Gastrocnemius medialis (tissue), 4 donors: Measurements from ENCODE around the gene ACAP1. TPM values are rescaled to one million over a fixed set of nuclear protein-coding genes. Genes with fewer than 3 reads are reported as not detected.
"Not testable (repeated sequence)": the region's sequence is repeated elsewhere in the genome, so short reads cannot be mapped to it uniquely, and the experiment has no call there.

Experiments used
- ATAC-seq, 2 donors: fragments of 150-250 bp; one replicate each; pipeline ENCODE4 v1.9.1; 2016
- DNase-seq, 2 donors: peaks; one replicate each; pipeline ENCODE4 v3.0.0-alpha.2; 2019
- H3K27ac ChIP-seq, 4 donors: fragments of 200-600 bp; sonication (generic); 1 replicate in 1 of 4; 2 replicates in 3 of 4; pipeline ENCODE4 v1.5.1; 2016 to 2018; ENCODE audit warnings: mild to moderate bottlenecking in 2 of 4, moderate library complexity in 1 of 4
- H3K27me3 ChIP-seq, 3 donors: fragments of 200-600 bp; sonication (generic) in 2 of 3; 1 replicate in 1 of 3; 2 replicates in 2 of 3; pipeline versions ENCODE4 v1.5.1 to v1.6.0; 2016 to 2019; ENCODE audit warnings: mild to moderate bottlenecking in 1 of 3, moderate library complexity in 1 of 3
- H3K36me3 ChIP-seq, 2 donors: fragments of 200-600 bp; sonication (generic) in 1 of 2; one replicate each; pipeline ENCODE4 v1.5.1; 2017 to 2018
- H3K4me1 ChIP-seq, 2 donors: fragments of 200-600 bp; sonication (generic) in 1 of 2; one replicate each; pipeline ENCODE4 v1.5.1; 2016 to 2017; ENCODE audit warnings: mild to moderate bottlenecking in 2 of 2
- H3K4me3 ChIP-seq, 4 donors: fragments of 200-600 bp; sonication (generic) in 3 of 4; 1 replicate in 1 of 4; 2 replicates in 3 of 4; pipeline ENCODE4 v1.5.1; 2016 to 2019; ENCODE audit warnings: mild to moderate bottlenecking in 2 of 4
- H3K9me3 ChIP-seq, 3 donors: fragments of 200-600 bp; sonication (generic) in 2 of 3; 1 replicate in 1 of 3; 2 replicates in 2 of 3; pipeline ENCODE4 v1.5.1; 2016 to 2019
- CTCF ChIP-seq, 5 experiments: fragments of 450-650 bp in 3 of 5; fragments of 200-600 bp in 2 of 5; sonication (generic) in 2 of 5; IDR thresholded peaks in 4 of 5; conservative IDR thresholded peaks in 1 of 5; 1 replicate in 4 of 5; 2 replicates in 1 of 5; pipeline ENCODE4 v1.5.1; 2016 to 2019; ENCODE audit warnings: antibody characterized with exemption in 5 of 5, mild to moderate bottlenecking in 3 of 5, moderate library complexity in 3 of 5
- POLR2A ChIP-seq, 2 donors: fragments of 450-650 bp; IDR thresholded peaks; one replicate each; pipeline ENCODE4 v1.6.1; 2017; ENCODE audit warnings: antibody characterized with exemption in 2 of 2, mild to moderate bottlenecking in 2 of 2, moderate library complexity in 2 of 2
- in situ Hi-C, 4 donors: fragments of 200-750 bp; cut with MboI; loops; one replicate each; pipeline versions ENCODE4 v1.15.0 to v1.8.0; 2017; ENCODE audit warnings: low sequenced_read_pairs in 4 of 4
- intact Hi-C: fragments of 100-400 bp; cut with DNase I; formaldehyde crosslinking; loops from one replicate; pipeline ENCODE4 v1.15.1; 2023; ENCODE audit warnings: low total_unique reads
- total RNA-seq, 4 donors: library from RNA; depleted of rRNA; stranded (reverse); fragments of >200 nt; gene quantifications; one replicate each; pipeline versions ENCODE4 v1.1.0 to v1.2.3, GENCODE V29; 2016

Gene ACAP1
- total RNA-seq, 4 donors from 2014 or later = 0.22 to 16.3 (median 1.7) TPM

GRCh38 chr17:7329374-7329996, 6.8 kb upstream of the ACAP1 start:
- ATAC-seq (peak; percentile 87 to 88), DNase-seq (peak; percentile 97 to 99)
- Histone ChIP-seq H3K4me1 (peaks cover 15 to 24% of the 10 kb centered on the region in 2 donors), H3K27me3 (peaks cover 0 to 3% (median 2%) of the 10 kb centered on the region in 3 donors), H3K9me3 (no peaks in the 10 kb centered on the region), H3K36me3 (peaks cover 0 to 16% of the 10 kb centered on the region in 2 donors), H3K27ac (peak overlapping the region; percentile 94 to 99 (median 96)), H3K4me3 (peak overlapping the region; percentile 78 to 99 (median 93))
- intact Hi-C loops = loop anchor here (1.0 to 5.0 kb wide), 3 partner anchors 21 to 233 kb away; partner anchors contain the start of genes EIF5A and SENP3
- TF ChIP-seq CTCF (IDR thresholded peaks at IDR 0.05 in 4 of 5, conservative IDR thresholded peaks at IDR 0.05 in 1 of 5) (no peak), POLR2A (IDR thresholded peaks at IDR 0.05) (peak; percentile 87 to 92)
- in situ Hi-C loops = loop anchor here in 1 of 4 donors (25.0 kb wide), 1 partner anchor 292 kb away; the partner anchor contains the start of genes SLC16A11 and SLC16A13

- in situ Hi-C loops (loop anchor here in 1 of 4 donors (25.0 kb wide), 1 partner anchor 293 kb away; the partner anchor contains the start of genes SLC16A11 and SLC16A13), intact Hi-C loops (loop anchor here (1.0 to 5.0 kb wide), 3 partner anchors 20 to 232 kb away; partner anchors contain the start of genes EIF5A and SENP3)
- DNase-seq (peak; percentile 57 to 76), ATAC-seq (peak; percentile 65 to 70)
- Histone ChIP-seq H3K27ac (peak overlapping the region; percentile 94 to 99 (median 96)), H3K36me3 (peaks cover 0 to 10% of the 10 kb centered on the region in 2 donors), H3K4me1 (peaks cover 15 to 24% of the 10 kb centered on the region in 2 donors), H3K9me3 (no peaks in the 10 kb centered on the region), H3K27me3 (peaks cover under 1 to 8% (median 7%) of the 10 kb centered on the region in 3 donors), H3K4me3 (peak overlapping the region; percentile 78 to 99 (median 93))
- TF ChIP-seq CTCF (IDR thresholded peaks at IDR 0.05 in 4 of 5, conservative IDR thresholded peaks at IDR 0.05 in 1 of 5) (no peak), POLR2A (IDR thresholded peaks at IDR 0.05) (no peak)
Measured at GRCh38 chr17:7329997-7330637, 6.2 kb upstream of the ACAP1 start.

GRCh38 chr17:7330638-7331015, 5.7 kb upstream of the ACAP1 start:
- DNase-seq (no peak), ATAC-seq (no peak)
- in situ Hi-C loops = loop anchor here in 1 of 4 donors (25.0 kb wide), 1 partner anchor 293 kb away; the partner anchor contains the start of genes SLC16A11 and SLC16A13
- H3K4me1 ChIP-seq = peaks cover 15 to 24% of the 10 kb centered on the region in 2 donors
- intact Hi-C loops = no loop called here
- TF ChIP-seq CTCF (IDR thresholded peaks at IDR 0.05 in 4 of 5, conservative IDR thresholded peaks at IDR 0.05 in 1 of 5) = no peak
- TF ChIP-seq POLR2A (IDR thresholded peaks at IDR 0.05) = no peak
- H3K27ac ChIP-seq = peak overlapping the region; percentile 94 to 99 (median 96)
- H3K9me3 ChIP-seq = no peaks in the 10 kb centered on the region
- peaks cover 6 to 10% (median 8%) of the 10 kb centered on the region in 3 donors for H3K27me3 ChIP-seq
- peaks cover 0 to 5% of the 10 kb centered on the region in 2 donors for H3K36me3 ChIP-seq
- H3K4me3 ChIP-seq = peak overlapping the region; percentile 78 to 99 (median 93)

- Histone ChIP-seq H3K4me3 (no peak overlapping the region), H3K27ac (no peak overlapping the region), H3K36me3 (no peaks in the 10 kb centered on the region), H3K4me1 (peaks cover 15 to 24% of the 10 kb centered on the region in 2 donors), H3K27me3 (peaks cover 18 to 24% (median 19%) of the 10 kb centered on the region in 3 donors), H3K9me3 (no peaks in the 10 kb centered on the region)
- TF ChIP-seq POLR2A (IDR thresholded peaks at IDR 0.05) = no peak
- intact Hi-C loops (no loop called here), in situ Hi-C loops (loop anchor here in 1 of 4 donors (25.0 kb wide), 1 partner anchor 295 kb away; the partner anchor contains the start of genes SLC16A11 and SLC16A13)
- DNase-seq (no peak), ATAC-seq (no peak)
Measured at GRCh38 chr17:7332111-7332510, 4.2 kb upstream of the ACAP1 start.

- peaks cover 18 to 26% (median 24%) of the 10 kb centered on the region in 3 donors for H3K27me3 ChIP-seq
- intact Hi-C loops, H3K4me3 ChIP-seq, H3K36me3 ChIP-seq, H3K27ac ChIP-seq, ATAC-seq, DNase-seq, H3K9me3 ChIP-seq: not testable (repeated sequence)
- peaks cover 14 to 22% of the 10 kb centered on the region in 2 donors for H3K4me1 ChIP-seq
- in situ Hi-C loops = loop anchor here in 1 of 4 donors (25.0 kb wide), 1 partner anchor 295 kb away; the partner anchor contains the start of genes SLC16A11 and SLC16A13
Measured at GRCh38 chr17:7332600-7333069, 3.7 kb upstream of the ACAP1 start.
